ENCODE results near the gene JTB. TPM values are rescaled to one million over a fixed set of nuclear protein-coding genes. Genes with fewer than 3 reads are reported as not detected.

JTB gene
- total and polyA plus RNA-seq, 2 donors (not counting 1 experiment from before 2014, with no cell fraction given): 106 to 159 TPM

DNA sequence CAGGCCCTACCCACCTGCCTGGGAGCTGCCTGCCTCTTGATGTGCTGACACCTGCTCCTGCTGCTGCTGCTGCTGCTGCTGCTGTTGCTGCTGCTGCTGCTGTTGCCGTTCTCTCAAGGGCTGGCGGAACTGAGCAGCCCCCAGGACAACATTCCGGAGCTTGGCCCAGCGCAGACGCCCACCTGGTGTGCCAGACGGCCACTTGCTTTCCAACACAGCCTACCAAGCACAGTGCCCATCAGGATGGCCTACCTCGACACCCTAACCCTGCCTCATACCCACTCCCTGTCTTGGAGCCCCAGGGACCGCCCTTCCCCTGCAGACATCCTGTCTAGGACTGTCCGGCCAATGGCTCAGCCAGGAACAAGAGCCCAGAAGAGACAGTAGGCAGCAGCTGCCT, 42.7 kb downstream of the JTB start:
- TF ChIP-seq, protein P1, sequence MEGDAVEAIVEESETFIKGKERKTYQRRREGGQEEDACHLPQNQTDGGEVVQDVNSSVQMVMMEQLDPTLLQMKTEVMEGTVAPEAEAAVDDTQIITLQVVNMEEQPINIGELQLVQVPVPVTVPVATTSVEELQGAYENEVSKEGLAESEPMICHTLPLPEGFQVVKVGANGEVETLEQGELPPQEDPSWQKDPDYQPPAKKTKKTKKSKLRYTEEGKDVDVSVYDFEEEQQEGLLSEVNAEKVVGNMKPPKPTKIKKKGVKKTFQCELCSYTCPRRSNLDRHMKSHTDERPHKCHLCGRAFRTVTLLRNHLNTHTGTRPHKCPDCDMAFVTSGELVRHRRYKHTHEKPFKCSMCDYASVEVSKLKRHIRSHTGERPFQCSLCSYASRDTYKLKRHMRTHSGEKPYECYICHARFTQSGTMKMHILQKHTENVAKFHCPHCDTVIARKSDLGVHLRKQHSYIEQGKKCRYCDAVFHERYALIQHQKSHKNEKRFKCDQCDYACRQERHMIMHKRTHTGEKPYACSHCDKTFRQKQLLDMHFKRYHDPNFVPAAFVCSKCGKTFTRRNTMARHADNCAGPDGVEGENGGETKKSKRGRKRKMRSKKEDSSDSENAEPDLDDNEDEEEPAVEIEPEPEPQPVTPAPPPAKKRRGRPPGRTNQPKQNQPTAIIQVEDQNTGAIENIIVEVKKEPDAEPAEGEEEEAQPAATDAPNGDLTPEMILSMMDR (IDR thresholded peaks at IDR 0.05): no peak
- no peak for TF ChIP-seq EZH2 (IDR thresholded peaks at IDR 0.05; ENCODE audit: borderline replicate concordance, insufficient read depth, low read depth, low read length, poor library complexity, severe bottlenecking)
- no peak overlapping the region for H2AFZ ChIP-seq (ENCODE audit: insufficient read depth, low read depth, low read length, poor library complexity, severe bottlenecking)
- Mint-ChIP-seq H3K9me3 (ENCODE audit: insufficient read depth) (no peaks in the 10 kb centered on the region), H3K27ac (no peak overlapping the region), H3K27me3 (no peaks in the 10 kb centered on the region), H3K4me1 (no peaks in the 10 kb centered on the region), H3K4me3 (no peak overlapping the region)
- no peak overlapping the region for H3K27ac ChIP-seq (ENCODE audit: low read length in 2 of 2)
- H3K79me2 ChIP-seq (ENCODE audit: control insufficient read depth, insufficient read depth, low read length): peaks cover 26% of the 10 kb centered on the region
- H3K4me1 ChIP-seq (ENCODE audit: control insufficient read depth in 2 of 2, insufficient read depth in 2 of 2, low read length in 2 of 2): no peaks in the 10 kb centered on the region
- POLR2A ChIA-PET: interaction anchor here (0.7 kb wide), 1 partner anchor 11 kb away, joined by 3 read pairs; no protein-coding TSS in a partner anchor
- intact Hi-C loops (cut with micrococcal nuclease): no loop called here
- peaks cover 6 to 92% of the 10 kb centered on the region in 2 experiments for H3K36me3 ChIP-seq (replicated peaks in 1 of 2; ENCODE audit: control extremely low read depth in 1 of 2, control insufficient read depth in 1 of 2, extremely low read depth in 1 of 2, insufficient read depth in 2 of 2, low read length in 1 of 2)
- no peak overlapping the region for H3K4me2 ChIP-seq (replicated peaks; ENCODE audit: low read depth, low read length, poor library complexity, severe bottlenecking)
- H3K9me3 ChIP-seq (ENCODE audit: control extremely low read depth in 1 of 3, control insufficient read depth in 2 of 3, insufficient read depth in 1 of 3, low read length in 2 of 3): no peaks in the 10 kb centered on the region
- CTCF ChIA-PET: interaction anchor here (0.7 kb wide), 1 partner anchor 11 kb away, joined by 3 read pairs; no protein-coding TSS in a partner anchor
- ATAC-seq (ENCODE audit: low read depth): no peak
- no peaks in the 10 kb centered on the region for H3K27me3 ChIP-seq (replicated peaks in 1 of 4; ENCODE audit: control extremely low read depth in 1 of 4, control insufficient read depth in 3 of 4, insufficient read depth in 4 of 4, low read length in 3 of 4)
- peaks cover 46% of the 10 kb centered on the region for H4K20me1 ChIP-seq (ENCODE audit: control insufficient read depth, insufficient read depth, low read length, poor library complexity, severe bottlenecking)
- WGBS (ENCODE audit: insufficient coverage): 99% methylated on average over 9 of the region's 9 CpGs
- no peak overlapping the region for H3K9ac ChIP-seq (ENCODE audit: low read length)
- no peak for DNase-seq
- H3K4me3 ChIP-seq (ENCODE audit: control extremely low read depth in 1 of 5, extremely low read depth in 1 of 5, insufficient read depth in 1 of 5, low read depth in 2 of 5, low read length in 4 of 5): no peak overlapping the region

DNA sequence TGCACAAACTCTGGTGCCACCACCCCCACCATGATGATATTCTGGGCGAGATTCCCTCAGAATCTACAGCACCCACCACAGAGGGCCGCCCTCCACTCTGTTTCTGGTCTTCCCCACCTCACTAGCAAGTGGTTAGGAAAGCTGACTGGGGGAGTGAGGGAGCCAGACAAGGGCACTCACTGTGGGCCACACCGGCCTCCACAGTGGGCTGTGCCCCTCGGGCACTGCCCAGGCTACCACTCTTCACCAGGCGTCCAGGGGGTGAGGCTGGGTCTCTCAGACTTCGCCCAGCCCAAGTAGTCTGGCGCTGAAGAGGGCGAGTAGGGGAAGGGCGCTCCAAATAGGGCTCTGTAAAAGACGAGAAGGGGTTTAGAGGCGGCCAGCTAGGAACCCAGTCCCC, 43.5 kb downstream of the JTB start:
- intact Hi-C loops (cut with micrococcal nuclease): no loop called here
- 96% methylated on average over 8 of the region's 11 CpGs for WGBS (ENCODE audit: insufficient coverage)
- ATAC-seq (ENCODE audit: low read depth) (no peak), DNase-seq (no peak)
- H3K79me2 ChIP-seq (ENCODE audit: control insufficient read depth, insufficient read depth, low read length): peaks cover 26% of the 10 kb centered on the region
- Mint-ChIP-seq H3K4me1 (no peaks in the 10 kb centered on the region), H3K27me3 (no peaks in the 10 kb centered on the region), H3K27ac (no peak overlapping the region), H3K9me3 (ENCODE audit: insufficient read depth) (no peaks in the 10 kb centered on the region), H3K4me3 (no peak overlapping the region)
- CTCF ChIA-PET: interaction anchor here (0.7 kb wide), 1 partner anchor 12 kb away, joined by 3 read pairs; no protein-coding TSS in a partner anchor
- no peak overlapping the region for H3K4me2 ChIP-seq (replicated peaks; ENCODE audit: low read depth, low read length, poor library complexity, severe bottlenecking)
- peaks cover 5 to 89% of the 10 kb centered on the region in 2 experiments for H3K36me3 ChIP-seq (replicated peaks in 1 of 2; ENCODE audit: control extremely low read depth in 1 of 2, control insufficient read depth in 1 of 2, extremely low read depth in 1 of 2, insufficient read depth in 2 of 2, low read length in 1 of 2)
- no peak for TF ChIP-seq EZH2 (IDR thresholded peaks at IDR 0.05; ENCODE audit: borderline replicate concordance, insufficient read depth, low read depth, low read length, poor library complexity, severe bottlenecking)
- TF ChIP-seq, protein P1 (IDR thresholded peaks at IDR 0.05): no peak
- no peaks in the 10 kb centered on the region for H3K27me3 ChIP-seq (replicated peaks in 1 of 4; ENCODE audit: control extremely low read depth in 1 of 4, control insufficient read depth in 3 of 4, insufficient read depth in 4 of 4, low read length in 3 of 4)
- peaks cover 0 to under 1% of the 10 kb centered on the region in 2 donors for H3K4me1 ChIP-seq (ENCODE audit: control insufficient read depth in 2 of 2, insufficient read depth in 2 of 2, low read length in 2 of 2)
- POLR2A ChIA-PET: interaction anchor here (0.6 to 0.7 kb wide), 2 partner anchors 10 kb away, joined by 3 to 4 read pairs; no protein-coding TSS in a partner anchor
- no peak overlapping the region for H2AFZ ChIP-seq (ENCODE audit: insufficient read depth, low read depth, low read length, poor library complexity, severe bottlenecking)
- H3K9me3 ChIP-seq (ENCODE audit: control extremely low read depth in 1 of 3, control insufficient read depth in 2 of 3, insufficient read depth in 1 of 3, low read length in 2 of 3): no peaks in the 10 kb centered on the region
- peaks cover 46% of the 10 kb centered on the region for H4K20me1 ChIP-seq (ENCODE audit: control insufficient read depth, insufficient read depth, low read length, poor library complexity, severe bottlenecking)
- no peak overlapping the region for H3K27ac ChIP-seq (ENCODE audit: low read length in 2 of 2)
- no peak overlapping the region for H3K4me3 ChIP-seq (ENCODE audit: control extremely low read depth in 1 of 5, extremely low read depth in 1 of 5, insufficient read depth in 1 of 5, low read depth in 2 of 5, low read length in 4 of 5)
- H3K9ac ChIP-seq (ENCODE audit: low read length): no peak overlapping the region
